H1 (cell line): ENCODE data around the gene PDCL3. TPM values are rescaled to one million over a fixed set of nuclear protein-coding genes. Genes with fewer than 3 reads are reported as not detected.

Source experiments
- CTCF ChIA-PET: fragments of 300-600 bp; sonication (Branson Sonifier 250); formaldehyde crosslinking; loops from one replicate; lab custom pipeline; 2021; ENCODE audit not compliant: partially characterized antibody; lab: Charles Lee
- POLR2A ChIA-PET: fragments of 300-600 bp; sonication (Branson Sonifier 250); formaldehyde crosslinking; loops from one replicate; lab custom pipeline; 2021; ENCODE audit warnings: inconsistent platforms; ENCODE audit not compliant: partially characterized antibody; lab: Charles Lee
- DNase-seq, 2 experiments: peaks; one replicate each; pipeline versions ENCODE4 v3.0.0 to v3.0.0-alpha.2; 2010 to 2022; ENCODE audit warnings: low spot score in 2 of 2, low read depth in 1 of 2, mixed read lengths in 1 of 2
- FAIRE-seq: peaks from 2 replicates; lab custom pipeline; 2011; peaks lifted over from hg19 to GRCh38; lab: Jason Lieb, UNC
- H2AFZ ChIP-seq: 2 replicates; pipeline ENCODE4 v1.8.1; 2012; ENCODE audit warnings: low read length, inconsistent platforms
- H2AK5ac ChIP-seq: 2 replicates; pipeline ENCODE4 v1.6.1; 2013; ENCODE audit warnings: low read depth, low read length
- H2BK120ac ChIP-seq: replicated peaks from 2 replicates; pipeline ENCODE3; 2013; ENCODE audit warnings: low read depth, low read length, inconsistent platforms
- H2BK12ac ChIP-seq: 2 replicates; pipeline ENCODE4 v1.6.1; 2013; ENCODE audit warnings: low read depth, low read length
- H2BK15ac ChIP-seq: 2 replicates; pipeline ENCODE4 v1.6.1; 2013; ENCODE audit warnings: low read length
- H2BK20ac ChIP-seq: 2 replicates; pipeline ENCODE4 v1.6.1; 2013; ENCODE audit warnings: low read length
- H2BK5ac ChIP-seq: 2 replicates; pipeline ENCODE4 v1.6.1; 2013; ENCODE audit warnings: low read depth, low read length
- H3K14ac ChIP-seq: 2 replicates; pipeline ENCODE4 v1.6.1; 2013; ENCODE audit warnings: inconsistent platforms; ENCODE audit not compliant: insufficient read length
- H3K18ac ChIP-seq: 2 replicates; pipeline ENCODE4 v1.6.1; 2013; ENCODE audit warnings: low read length; ENCODE audit errors: extremely low read depth
- H3K23ac ChIP-seq: 2 replicates; pipeline ENCODE4 v1.6.1; 2013; ENCODE audit warnings: inconsistent platforms; ENCODE audit not compliant: insufficient read length
- H3K23me2 ChIP-seq: 2 replicates; pipeline ENCODE4 v1.6.1; 2013; ENCODE audit warnings: low read depth, low read length
- H3K27ac ChIP-seq: 2 replicates; pipeline ENCODE4 v1.6.1; 2011; ENCODE audit warnings: low read depth, low read length, inconsistent platforms
- H3K27me3 ChIP-seq, 4 experiments: replicated peaks in 1 of 4; 1 replicate in 1 of 4; 2 replicates in 3 of 4; pipeline versions ENCODE4 v1.6.1 to v1.8.1; 2011 to 2013; ENCODE audit warnings: low read length in 3 of 4, mild to moderate bottlenecking in 3 of 4, inconsistent platforms in 2 of 4, mixed read lengths in 2 of 4, moderate library complexity in 1 of 4; ENCODE audit not compliant: control insufficient read depth in 3 of 4, insufficient read depth in 3 of 4; ENCODE audit errors: extremely low read depth in 1 of 4
- H3K36me3 ChIP-seq, 4 experiments: 2 replicates each; pipeline versions ENCODE4 v1.6.1 to v1.8.1; 2011 to 2013; ENCODE audit warnings: mild to moderate bottlenecking in 4 of 4, low read length in 3 of 4, moderate library complexity in 2 of 4, control low read depth in 1 of 4, inconsistent platforms in 1 of 4; ENCODE audit not compliant: insufficient read depth in 4 of 4, control insufficient read depth in 2 of 4
- H3K4ac ChIP-seq: replicated peaks from 2 replicates; pipeline ENCODE3; 2013; ENCODE audit warnings: low read length, low read depth, mixed read lengths, inconsistent platforms; ENCODE audit not compliant: insufficient read length
- H3K4me1 ChIP-seq, 4 experiments: replicated peaks in 1 of 4; 1 replicate in 1 of 4; 2 replicates in 3 of 4; pipeline versions ENCODE4 v1.6.1 to v1.8.1; 2011 to 2013; ENCODE audit warnings: low read length in 3 of 4, inconsistent platforms in 2 of 4, mixed read lengths in 1 of 4; ENCODE audit not compliant: insufficient read depth in 4 of 4, control insufficient read depth in 3 of 4
- H3K4me2 ChIP-seq, 2 experiments: 2 replicates each; pipeline versions ENCODE4 v1.6.1 to v1.8.1; 2011 to 2013; ENCODE audit warnings: low read depth in 2 of 2, low read length in 2 of 2, control low read depth in 1 of 2, inconsistent platforms in 1 of 2, mild to moderate bottlenecking in 1 of 2; ENCODE audit not compliant: insufficient read depth in 1 of 2
- H3K4me3 ChIP-seq, 4 experiments: fragments of 200-600, 300-600 bp in 1 of 4; sonication (generic), shearing (Covaris generic), sonication (Bioruptor Twin) in 1 of 4; 2 replicates each; pipeline versions ENCODE4 v1.5.1 to v1.8.1; 2011 to 2016; ENCODE audit warnings: low read length in 4 of 4, low read depth in 3 of 4, control low read depth in 2 of 4, inconsistent platforms in 2 of 4, mild to moderate bottlenecking in 2 of 4, mixed read lengths in 1 of 4, moderate library complexity in 1 of 4; ENCODE audit not compliant: insufficient read depth in 2 of 4; ENCODE audit errors: extremely low read depth in 1 of 4
- H3K56ac ChIP-seq: replicated peaks from 2 replicates; pipeline ENCODE3; 2013; ENCODE audit warnings: low read depth, mild to moderate bottlenecking, mixed read lengths, low read length, inconsistent platforms; ENCODE audit not compliant: insufficient read length
- H3K79me1 ChIP-seq: 2 replicates; pipeline ENCODE4 v1.6.1; 2013; ENCODE audit warnings: low read depth, low read length, control low read depth
- H3K79me2 ChIP-seq, 2 experiments: 2 replicates each; pipeline versions ENCODE4 v1.6.1 to v1.8.1; 2012 to 2013; ENCODE audit warnings: low read length in 2 of 2, mild to moderate bottlenecking in 2 of 2, inconsistent platforms in 1 of 2; ENCODE audit not compliant: insufficient read depth in 2 of 2, control insufficient read depth in 1 of 2
- H3K9ac ChIP-seq, 4 experiments: replicated peaks in 1 of 4; 1 replicate in 1 of 4; 2 replicates in 3 of 4; pipeline versions ENCODE4 v1.6.1 to v1.8.1; 2011 to 2013; ENCODE audit warnings: low read depth in 3 of 4, low read length in 3 of 4, control low read depth in 2 of 4, mild to moderate bottlenecking in 2 of 4, moderate library complexity in 2 of 4, inconsistent platforms in 1 of 4; ENCODE audit errors: extremely low read depth in 1 of 4
- H3K9me3 ChIP-seq, 2 experiments: 2 replicates each; pipeline versions ENCODE4 v1.6.1 to v1.8.1; 2012 to 2013; ENCODE audit warnings: mild to moderate bottlenecking in 2 of 2, moderate library complexity in 2 of 2, control low read depth in 1 of 2, inconsistent platforms in 1 of 2, low read depth in 1 of 2, low read length in 1 of 2, mixed read lengths in 1 of 2; ENCODE audit not compliant: insufficient read depth in 2 of 2
- H4K20me1 ChIP-seq, 2 experiments: replicated peaks in 1 of 2; 2 replicates each; pipeline versions ENCODE3 to v1.8.1; 2011 to 2013; ENCODE audit warnings: inconsistent platforms in 2 of 2, low read length in 2 of 2, mild to moderate bottlenecking in 1 of 2; ENCODE audit not compliant: insufficient read depth in 2 of 2, control insufficient read depth in 1 of 2
- H4K5ac ChIP-seq: 2 replicates; pipeline ENCODE4 v1.6.1; 2013; ENCODE audit warnings: low read length, low read depth, mixed read lengths, inconsistent platforms; ENCODE audit not compliant: insufficient read length
- H4K8ac ChIP-seq: 2 replicates; pipeline ENCODE4 v1.8.0; 2013; ENCODE audit warnings: mild to moderate bottlenecking, moderate library complexity, low read length, inconsistent platforms; ENCODE audit not compliant: insufficient read depth; ENCODE audit errors: extremely low read depth
- H4K91ac ChIP-seq: replicated peaks from 2 replicates; pipeline ENCODE3; 2013; ENCODE audit warnings: low read length, mixed read lengths, inconsistent platforms; ENCODE audit not compliant: insufficient read length
- BACH1 ChIP-seq: IDR thresholded peaks from 2 replicates; pipeline ENCODE4 v1.6.1; 2012; ENCODE audit warnings: low read length, improper control_type of control experiment
- POLR2AphosphoS5 ChIP-seq: IDR thresholded peaks from 2 replicates; pipeline ENCODE4 v1.6.1; 2011; ENCODE audit warnings: low read depth, low read length
- TBP ChIP-seq: IDR thresholded peaks from 2 replicates; pipeline ENCODE4 v1.6.1; 2011; ENCODE audit warnings: low read depth, low read length, improper control_type of control experiment
- USF2 ChIP-seq: IDR thresholded peaks from 2 replicates; pipeline ENCODE4 v1.6.1; 2011; ENCODE audit warnings: low read length, improper control_type of control experiment
- WGBS, 2 experiments: shearing (Covaris generic) in 1 of 2; methylation state at CpG; one replicate each; pipeline versions ENCODE4 v1.1.6 to v1.1.7; 2013 to 2015; ENCODE audit warnings: low lambda C conversion rate in 2 of 2, mixed read lengths in 2 of 2, inconsistent platforms in 1 of 2, low coverage in 1 of 2, missing lambda C conversion rate in 1 of 2; ENCODE audit not compliant: insufficient replicate concordance in 2 of 2, insufficient coverage in 1 of 2, insufficient read length in 1 of 2; ENCODE audit errors: extremely low coverage in 1 of 2, missing lambda C conversion rate in 1 of 2; 5-methylcytosine and 5-hydroxymethylcytosine counted together
- polyA plus RNA-seq, 7 experiments: library from polyadenylated mRNA; depleted of rRNA in 3 of 7; stranded (reverse) in 5 of 7; unstranded in 2 of 7; fragments of >200 nt in 5 of 7; fragments of 200-250 nt in 2 of 7; gene quantifications; 1 replicate in 5 of 7; 2 replicates in 1 of 7; 4 replicates in 1 of 7; pipeline versions ENCODE4 v1.2.1 to v1.2.3, GENCODE V29; 2011 to 2013; ENCODE audit warnings: missing spikeins in 2 of 7, mixed read lengths in 2 of 7
- total RNA-seq: library from RNA; stranded (reverse); fragmentation: NEBNext Ultra II Directional; extraction: Animal tissue kit (Norgen Biotek cat#: 25700); gene quantifications from 2 replicates; pipeline ENCODE4 v1.2.1, GENCODE V29; 2021

The PDCL3 gene
- total and polyA plus RNA-seq, 2 of the 8 experiments (the other 6 are each of a cell fraction or from before 2014, with no cell fraction given): 19.8 to 29.4 TPM

DNA sequence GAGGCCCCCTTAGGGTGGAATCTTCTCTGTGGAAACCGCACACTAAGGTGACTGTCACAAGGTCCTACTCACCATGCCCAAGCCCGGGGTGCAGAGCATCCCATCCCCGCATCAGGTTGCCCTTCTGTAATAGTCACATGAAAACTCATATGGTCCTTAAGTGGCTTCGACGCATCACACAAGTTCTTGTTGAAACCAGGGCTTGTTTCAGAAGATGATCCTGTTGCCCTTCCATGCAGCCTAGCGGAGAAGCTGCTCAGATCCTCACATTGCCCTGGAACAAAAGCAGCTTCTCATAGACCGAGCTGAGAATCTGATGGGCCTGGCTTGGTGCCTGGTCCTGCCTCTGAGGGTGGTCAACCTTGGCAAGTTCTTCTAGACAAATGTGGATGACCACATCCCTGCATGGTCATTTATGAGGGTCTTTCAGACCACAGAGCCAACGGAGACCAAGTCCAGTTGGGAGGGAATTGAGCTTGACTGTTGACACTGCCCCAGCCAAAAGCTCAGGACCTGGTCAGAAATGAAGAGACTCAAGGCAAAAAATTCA lies 54.1 kb downstream of the PDCL3 start:
- H2BK5ac ChIP-seq: no peak overlapping the region
- H3K23me2 ChIP-seq: no peaks in the 10 kb centered on the region; the same call in 1 of the 2 replicates
- no peak overlapping the region for H4K8ac ChIP-seq
- no peak overlapping the region for H3K9ac ChIP-seq
- no peak for TF ChIP-seq USF2
- TF ChIP-seq BACH1: no peak
- TF ChIP-seq TBP: no peak
- no peak for TF ChIP-seq POLR2AphosphoS5
- no peaks in the 10 kb centered on the region for H3K79me1 ChIP-seq
- H4K5ac ChIP-seq: no peak overlapping the region
- no peaks in the 10 kb centered on the region for H3K36me3 ChIP-seq
- H3K4ac ChIP-seq: no peak overlapping the region
- no peak overlapping the region for H4K91ac ChIP-seq
- ChIA-PET POLR2A (no interaction called here), CTCF (interaction anchor here (0.6 to 1.2 kb wide), 4 partner anchors 8 to 103 kb away, joined by 3 to 4 read pairs (median 3); no protein-coding TSS in a partner anchor)
- H2AFZ ChIP-seq: no peak overlapping the region
- no peak overlapping the region for H3K23ac ChIP-seq
- H3K4me3 ChIP-seq: no peak overlapping the region
- H3K56ac ChIP-seq: no peak overlapping the region
- no peak overlapping the region for H2BK12ac ChIP-seq
- FAIRE-seq (no peak), DNase-seq (no peak)
- no peaks in the 10 kb centered on the region for H4K20me1 ChIP-seq
- H3K4me2 ChIP-seq: no peak overlapping the region
- no peaks in the 10 kb centered on the region for H3K27me3 ChIP-seq
- no peaks in the 10 kb centered on the region for H3K79me2 ChIP-seq
- H3K14ac ChIP-seq: no peak overlapping the region
- no peak overlapping the region for H3K18ac ChIP-seq
- no peak overlapping the region for H2BK15ac ChIP-seq
- H2BK20ac ChIP-seq: no peak overlapping the region
- no peak overlapping the region for H2AK5ac ChIP-seq
- 91% methylated on average over 8 of the region's 8 CpGs; no CpG with 5 or more reads in 1 of the 2 experiments for WGBS, 2 experiments
- no peak overlapping the region for H2BK120ac ChIP-seq
- H3K9me3 ChIP-seq: peaks cover 3 to 6% of the 10 kb centered on the region in 2 experiments; a peak in 1 of 4 replicates
- no peaks in the 10 kb centered on the region for H3K4me1 ChIP-seq
- H3K27ac ChIP-seq: no peak overlapping the region
